HG02588 (cell line): Measurements from ENCODE around the gene SLC4A11.
A peak's percentile ranks its signal among the peaks of the same experiment; 100 is the strongest.
"Not testable (repeated sequence)": the region's sequence is repeated elsewhere in the genome, so short reads cannot be mapped to it uniquely, and the experiment has no call there.

Experiments
- ATAC-seq: cut with Tn5 transposase; IDR thresholded peaks from one replicate; pipeline ENCODE4 v1.9.1; 2021; ENCODE audit warnings: mild to moderate bottlenecking, moderate library complexity; ENCODE audit not compliant: unreplicated experiment

Gene SLC4A11

GRCh38 chr20:3204124-3204794, 34.7 kb downstream of the SLC4A11 start, which contains the start of gene DDRGK1:
Gene DDRGK1 (minus strand): TSS chr20:3204682. CDS start chr20:3204627, 55 bp downstream.
- peak; percentile 78 for ATAC-seq

DNA sequence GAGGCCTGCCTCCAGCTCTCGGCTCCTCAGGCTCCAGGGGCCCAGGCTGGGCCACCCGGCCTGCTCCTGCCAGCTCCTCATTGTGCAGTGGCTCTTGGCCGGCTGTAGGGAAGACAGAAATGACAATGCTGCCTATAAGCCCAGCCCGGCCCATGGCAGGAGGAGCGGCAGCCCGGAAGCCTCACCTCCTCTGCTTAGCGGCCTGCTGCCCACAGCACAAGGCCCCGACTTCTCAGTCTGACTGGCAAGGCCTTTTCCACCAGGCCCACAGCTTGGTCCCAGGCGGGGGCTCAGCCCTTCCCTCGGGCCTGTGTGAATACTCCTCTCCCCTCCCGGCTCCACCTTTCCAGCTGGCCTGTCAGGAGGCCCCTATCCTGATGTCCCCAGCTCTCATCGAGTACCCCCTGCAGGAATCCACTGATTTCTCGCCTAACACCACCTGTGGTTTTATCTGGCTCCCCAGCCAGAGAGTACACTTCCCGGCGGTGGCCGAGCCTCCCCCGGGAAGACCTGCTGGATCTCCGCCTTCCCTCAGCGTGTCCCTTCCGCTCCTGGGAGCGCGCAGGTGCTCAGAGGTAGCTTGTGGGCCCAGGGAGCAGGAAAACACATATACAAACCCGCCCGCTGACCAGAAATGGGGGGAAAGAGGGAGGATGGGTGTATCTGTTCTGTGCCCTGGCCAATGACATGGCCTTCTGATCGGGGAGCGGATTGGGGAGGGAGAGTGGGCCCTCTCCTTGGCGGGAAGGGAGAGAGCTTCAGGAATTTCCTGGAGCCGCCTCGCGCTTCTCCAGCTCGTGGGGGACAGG, 35.5 kb downstream of the SLC4A11 start:
- peak; percentile 28 for ATAC-seq

GRCh38 chr20:3202965-3203314, 36.0 kb downstream of the SLC4A11 start:
- no peak for ATAC-seq

DNA sequence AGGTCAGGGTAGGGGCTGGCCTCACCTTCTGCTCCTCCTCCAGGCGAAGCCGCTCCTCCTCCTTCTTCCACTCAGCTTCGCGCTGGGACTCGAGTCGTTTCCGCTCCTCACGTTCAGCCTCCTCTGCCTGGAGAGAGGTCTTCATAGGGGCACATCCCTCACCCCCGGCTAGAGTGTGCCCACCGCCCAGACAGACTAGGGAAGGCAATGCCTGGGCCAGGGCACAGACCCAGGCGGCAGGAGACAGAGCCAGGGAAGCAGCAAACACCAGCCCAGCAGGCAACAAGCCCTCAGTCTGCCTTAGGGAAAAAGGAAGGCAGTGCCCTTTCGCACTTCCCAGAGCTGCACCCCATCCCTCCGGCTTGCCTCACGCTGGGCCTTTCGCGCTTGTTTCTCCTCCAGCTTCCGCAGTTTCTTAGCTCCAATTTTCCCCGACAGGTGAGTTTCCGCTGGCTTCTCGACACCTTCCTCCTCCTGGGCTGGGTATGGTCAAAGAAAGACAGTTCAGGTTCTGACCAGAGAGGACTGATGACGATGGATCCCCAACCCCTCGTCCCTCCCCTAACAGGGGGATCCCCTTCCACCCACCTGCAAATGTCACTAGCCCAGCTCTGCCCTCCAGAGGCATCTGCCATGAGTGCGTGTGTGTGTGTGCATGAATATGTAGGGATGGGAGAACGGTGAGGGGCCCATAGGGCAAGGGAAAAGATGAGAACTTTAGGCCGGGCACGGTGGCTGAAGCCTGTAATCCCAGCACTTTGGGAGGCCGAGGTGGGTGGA, 38.8 kb downstream of the SLC4A11 start:
- ATAC-seq = no peak

GRCh38 chr20:3199206-3199605, 39.8 kb downstream of the SLC4A11 start:
- no peak for ATAC-seq

GRCh38 chr20:3195590-3196237, 43.3 kb downstream of the SLC4A11 start:
- ATAC-seq = no peak

GRCh38 chr20:3194617-3195280, 44.2 kb downstream of the SLC4A11 start:
- no peak for ATAC-seq

GRCh38 chr20:3193806-3194616, 45.0 kb downstream of the SLC4A11 start:
- no peak for ATAC-seq

DNA sequence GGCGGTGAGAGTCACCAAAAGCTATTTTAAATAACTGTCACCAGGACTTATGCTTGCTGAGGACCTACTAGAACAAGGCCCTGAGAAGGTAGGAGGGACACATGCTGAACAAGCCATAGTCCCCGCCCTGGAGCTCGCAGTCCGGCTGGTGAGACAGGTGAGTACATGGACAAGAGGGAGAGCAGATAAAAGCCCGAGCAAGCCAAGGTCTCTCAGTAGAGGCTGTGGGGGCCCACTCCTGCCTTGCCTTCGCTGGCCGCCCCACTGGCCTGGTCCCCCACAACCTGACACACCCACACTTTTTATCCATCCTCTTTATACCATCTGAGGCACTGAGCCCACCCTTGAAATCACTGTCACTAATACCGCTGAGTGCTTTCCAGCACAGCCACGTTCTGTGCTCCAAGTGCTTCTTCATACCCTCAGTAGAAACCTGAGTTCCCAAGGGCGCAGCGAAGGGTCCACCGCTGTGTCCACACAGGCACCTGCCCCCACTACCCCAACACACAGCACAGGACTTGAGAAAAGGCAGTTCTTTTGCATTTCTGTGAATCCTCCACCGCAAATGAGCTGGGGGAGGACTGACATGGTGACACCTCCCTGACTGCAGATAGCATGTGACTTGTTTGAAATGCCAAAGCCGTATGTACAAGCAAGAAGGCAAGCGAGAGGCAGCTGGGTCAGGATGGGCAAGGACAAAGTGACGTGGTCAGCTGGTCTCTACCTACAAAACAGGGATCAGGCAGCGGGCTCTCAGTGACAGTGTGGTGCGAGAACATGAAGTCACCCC, 46.6 kb downstream of the SLC4A11 start:
- ATAC-seq = no peak

DNA sequence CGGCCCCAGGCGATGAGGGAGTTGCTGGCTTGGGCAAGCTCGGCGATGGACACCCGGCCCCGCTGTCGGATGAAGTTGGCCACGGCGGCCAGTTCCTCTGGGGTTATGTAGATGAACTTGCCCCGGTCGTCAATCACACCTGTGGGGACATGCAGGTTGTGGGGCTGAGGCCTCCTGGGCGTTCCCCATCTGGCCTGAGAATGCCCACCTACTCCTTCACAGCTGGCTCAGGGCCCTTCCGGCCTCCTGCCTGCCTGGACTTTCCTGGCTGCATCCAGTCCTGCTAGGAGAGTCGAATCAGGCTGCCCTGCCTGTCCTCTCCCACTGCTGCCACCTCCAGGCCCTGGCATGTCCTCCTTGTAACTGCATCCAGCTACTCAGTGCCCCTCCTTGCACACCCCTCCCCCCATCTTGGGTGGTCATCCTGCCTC, 48.3 kb downstream of the SLC4A11 start:
- no peak for ATAC-seq

GRCh38 chr20:3189561-3190131, 49.3 kb downstream of the SLC4A11 start:
- ATAC-seq = no peak

DNA sequence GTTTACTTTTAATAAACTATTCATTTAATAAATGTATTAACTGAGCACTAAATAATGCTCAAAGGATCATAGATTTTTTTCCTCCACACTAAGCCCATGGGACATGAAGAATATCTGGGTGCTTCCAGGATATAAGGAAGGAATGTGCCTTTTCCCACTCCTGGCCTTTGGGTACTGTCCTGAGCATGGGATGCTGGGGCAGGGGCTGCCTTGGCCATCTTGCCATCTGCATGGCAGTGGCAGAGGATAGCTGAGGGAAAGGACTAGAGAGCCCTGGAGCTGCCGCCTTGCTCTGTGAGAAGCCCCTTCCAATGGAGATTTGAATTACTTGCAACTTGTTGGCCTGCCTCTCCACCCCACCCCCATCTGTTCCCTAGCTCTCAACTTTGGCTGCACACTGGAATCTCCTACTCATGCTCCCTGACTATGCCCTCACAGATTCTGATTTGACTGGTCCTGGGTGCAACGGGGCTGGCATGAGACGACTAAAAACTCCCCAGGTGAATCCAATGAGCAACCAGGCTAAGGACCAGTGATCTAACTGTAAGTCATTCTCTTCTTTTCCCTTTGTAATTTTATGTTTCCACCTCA, 50.1 kb downstream of the SLC4A11 start:
- ATAC-seq = no peak

DNA sequence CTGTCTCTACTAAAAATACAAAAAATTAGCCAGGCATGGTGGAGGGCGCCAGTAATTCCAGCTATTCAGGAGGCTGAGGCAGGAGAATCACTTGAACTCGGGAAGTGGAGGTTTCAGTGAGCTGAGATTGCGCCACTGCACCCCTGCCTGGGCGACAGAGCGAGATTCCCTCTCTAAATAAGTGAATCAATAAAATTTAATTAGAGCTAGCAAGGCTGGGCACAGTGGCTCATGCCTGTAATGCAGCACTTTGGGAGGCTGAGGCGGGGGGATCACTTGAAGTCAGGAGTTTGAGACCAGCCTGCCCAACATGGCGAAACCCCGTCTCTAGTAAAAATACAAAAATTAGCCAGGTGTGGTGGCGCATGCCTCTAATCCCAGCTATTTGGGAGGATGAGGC, 51.1 kb downstream of the SLC4A11 start:
- not testable (repeated sequence) for ATAC-seq

GRCh38 chr20:3183896-3184612, 54.9 kb downstream of the SLC4A11 start:
- ATAC-seq = no peak

DNA sequence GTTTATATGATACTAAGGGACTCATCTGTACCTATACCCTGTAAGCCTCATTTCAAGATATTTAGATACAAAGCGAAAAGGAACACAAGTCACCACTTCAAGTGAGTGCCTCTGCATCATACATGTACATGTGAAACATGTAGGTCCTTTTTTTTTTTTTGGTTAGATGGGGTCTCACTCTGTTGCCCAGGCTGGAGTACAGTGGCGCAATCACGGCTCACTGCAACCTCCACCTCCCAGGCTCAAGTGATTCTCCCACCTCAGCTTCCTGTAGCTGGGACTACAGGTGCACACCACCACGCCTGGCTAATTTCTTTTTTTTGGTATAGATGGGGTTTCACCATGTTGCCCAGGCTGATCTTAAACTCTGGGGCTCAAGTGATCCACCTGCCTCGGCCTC, 56.6 kb downstream of the SLC4A11 start:
- ATAC-seq = not testable (repeated sequence)

DNA sequence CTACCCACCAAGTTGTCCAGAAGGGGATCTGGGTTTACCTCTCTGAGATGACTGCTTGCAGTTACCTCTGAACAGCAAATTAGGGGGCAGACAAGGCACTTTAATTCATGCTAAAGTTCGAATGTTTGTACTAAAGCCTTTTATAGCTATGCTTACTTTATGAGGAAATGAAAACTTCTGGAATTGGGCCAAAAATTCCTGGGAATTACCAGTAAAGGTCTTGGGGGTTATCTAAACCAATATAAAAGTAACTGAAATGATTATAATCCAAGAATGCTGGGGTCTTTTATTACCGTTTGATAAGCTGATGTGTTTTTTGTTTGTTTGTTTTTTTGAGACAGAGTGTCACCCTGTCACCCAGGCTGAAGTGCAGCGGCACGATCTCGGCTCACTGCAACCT, 57.7 kb downstream of the SLC4A11 start:
- no peak for ATAC-seq

DNA sequence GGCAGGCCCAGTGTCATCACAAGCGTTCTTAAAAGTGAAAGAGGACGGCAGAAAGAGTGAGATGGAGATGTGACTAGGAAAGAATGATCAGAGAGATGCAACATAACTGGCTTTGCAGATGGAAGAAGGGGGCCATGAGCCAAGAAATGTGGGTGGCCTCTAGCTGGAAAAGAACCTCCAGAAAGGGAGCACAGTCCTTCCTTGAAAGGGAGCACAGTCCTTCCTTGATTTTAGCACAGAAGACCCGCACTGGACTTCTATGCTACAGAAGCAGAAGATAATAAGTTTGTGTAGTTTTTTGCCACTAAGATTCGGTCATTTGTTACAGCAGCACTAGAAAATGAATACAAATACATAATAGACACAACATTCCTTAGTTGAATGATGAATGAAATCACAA, 58.7 kb downstream of the SLC4A11 start:
- ATAC-seq = no peak
